ENCODE data around the gene GPNMB. TPM values are rescaled to one million over a fixed set of nuclear protein-coding genes. Genes with fewer than 3 reads are reported as not detected.

GPNMB gene
- total and polyA plus RNA-seq, 11 donors, result 97.5 to 561 (median 228) TPM

DNA sequence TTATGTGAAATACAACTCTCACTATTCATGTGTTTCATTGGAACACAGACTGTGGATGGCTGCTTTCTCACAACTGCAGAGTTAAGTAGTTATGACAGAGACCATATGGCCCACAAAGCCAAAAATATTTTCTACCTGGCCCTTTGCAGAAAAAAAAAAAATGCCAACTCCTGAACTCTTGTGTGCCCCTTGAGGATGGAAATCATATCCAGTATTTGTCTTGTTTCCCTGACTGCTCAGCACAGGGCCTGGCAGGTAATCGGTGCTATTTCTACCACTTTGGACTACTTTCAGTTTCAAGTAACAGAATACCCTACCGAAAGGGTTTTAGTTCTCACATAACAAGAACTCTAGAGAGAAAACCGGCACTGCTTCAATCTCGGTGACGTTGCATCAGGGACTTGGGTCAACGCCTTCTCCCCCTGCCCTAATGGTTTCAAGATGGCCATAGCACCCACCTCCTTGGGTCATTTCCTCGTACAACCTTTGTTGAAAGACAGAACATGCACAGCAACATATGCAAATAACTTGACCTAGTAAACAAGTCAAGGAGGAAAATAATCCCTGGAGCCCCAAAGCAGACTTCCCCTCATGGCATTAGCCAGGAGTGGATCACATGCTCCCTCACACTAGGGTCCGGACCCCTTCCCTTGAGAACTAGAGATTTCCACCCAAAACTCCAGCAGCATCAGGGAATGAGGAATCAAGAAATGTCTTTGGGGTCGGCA lies 11.8 kb upstream of the GPNMB start:
- intact Hi-C loops (cut with DNase I), result no loop called here
- Histone ChIP-seq H3K4me1 (peaks cover 0 to 2% (median 0%) of the 10 kb centered on the region in 12 donors), H3K27ac (no peak overlapping the region), H3K9me3 (no peaks in the 10 kb centered on the region), H3K27me3 (no peaks in the 10 kb centered on the region), H3K36me3 (no peaks in the 10 kb centered on the region), H3K4me3 (no peak overlapping the region)
- no peak for DNase-seq
- no peak for ATAC-seq
- WGBS, 4 donors, result 74 to 83% (median 76%) methylated on average over 9 of the region's 9 CpGs
- no peak for TF ChIP-seq POLR2A (IDR thresholded peaks at IDR 0.05)
- TF ChIP-seq CTCF (IDR thresholded peaks at IDR 0.05), result no peak

- intact Hi-C loops (cut with DNase I), result no loop called here
- no peak for TF ChIP-seq CTCF (IDR thresholded peaks at IDR 0.05)
- no peak for TF ChIP-seq POLR2A (IDR thresholded peaks at IDR 0.05)
- WGBS, 4 donors, result 53 to 81% (median 65%) methylated on average over 6 of the region's 6 CpGs
- H3K4me1 ChIP-seq, result peaks cover 0 to 2% (median 0%) of the 10 kb centered on the region in 12 donors
- DNase-seq, result peak in 4 of 5 donors; percentile 31 to 66 (median 43)
- H3K9me3 ChIP-seq, result no peaks in the 10 kb centered on the region
- no peaks in the 10 kb centered on the region for H3K36me3 ChIP-seq
- no peaks in the 10 kb centered on the region for H3K27me3 ChIP-seq
- H3K27ac ChIP-seq, result no peak overlapping the region
- H3K4me3 ChIP-seq, result no peak overlapping the region
- ATAC-seq, result peak in 2 of 4 donors; percentile 63 to 87
Measured at GRCh38 chr7:23235813-23236221, 10.8 kb upstream of the GPNMB start.

DNA sequence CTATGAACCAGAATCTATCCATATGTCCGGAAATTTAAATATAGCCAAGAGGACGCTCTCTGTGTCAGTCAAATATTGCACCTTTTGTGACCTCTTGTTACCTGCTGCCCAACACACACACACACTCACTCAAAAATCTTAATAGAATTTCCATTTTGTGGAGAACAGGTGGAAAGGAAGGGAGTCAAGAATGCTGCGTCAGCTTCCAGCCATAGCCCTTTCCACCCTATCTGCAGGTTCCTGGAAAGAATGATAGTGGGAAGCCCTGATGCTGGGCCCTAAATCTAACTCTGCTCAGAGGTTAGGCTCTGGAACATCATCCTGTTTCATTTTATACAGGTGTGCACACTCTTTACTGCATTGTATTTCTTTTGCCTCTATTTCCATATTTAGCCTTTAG lies 9.6 kb upstream of the GPNMB start:
- ATAC-seq (no peak), DNase-seq (no peak)
- Histone ChIP-seq H3K4me3 (no peak overlapping the region), H3K4me1 (peaks cover 0 to 2% (median 0%) of the 10 kb centered on the region in 12 donors), H3K27me3 (peaks cover 0 to 4% (median 0%) of the 10 kb centered on the region in 9 donors), H3K36me3 (no peaks in the 10 kb centered on the region), H3K9me3 (no peaks in the 10 kb centered on the region), H3K27ac (no peak overlapping the region)
- intact Hi-C loops (cut with DNase I), result no loop called here
- WGBS, 4 donors, result 89 to 95% (median 93%) methylated on average over 3 of the region's 3 CpGs
- no peak for TF ChIP-seq POLR2A (IDR thresholded peaks at IDR 0.05)
- no peak for TF ChIP-seq CTCF (IDR thresholded peaks at IDR 0.05)

- Histone ChIP-seq H3K4me1 (peaks cover 0 to 14% (median 0%) of the 10 kb centered on the region in 12 donors), H3K27me3 (peaks cover 0 to 4% (median 0%) of the 10 kb centered on the region in 9 donors), H3K9me3 (no peaks in the 10 kb centered on the region), H3K4me3 (no peak overlapping the region), H3K36me3 (no peaks in the 10 kb centered on the region), H3K27ac (no peak overlapping the region)
- intact Hi-C loops (cut with DNase I), result no loop called here
- TF ChIP-seq CTCF (IDR thresholded peaks at IDR 0.05) (no peak), POLR2A (IDR thresholded peaks at IDR 0.05) (no peak)
- WGBS, 4 donors, result 84 to 93% (median 91%) methylated on average over 11 of the region's 11 CpGs
- DNase-seq (no peak), ATAC-seq (no peak)
Measured at GRCh38 chr7:23238983-23239652, 7.5 kb upstream of the GPNMB start.

Measured in heart left ventricle (tissue), 16 donors.